Psoas muscle (tissue), 8 donors: ENCODE measurements around the gene SPARCL1. TPM values are rescaled to one million over a fixed set of nuclear protein-coding genes. Genes with fewer than 3 reads are reported as not detected.

Experiments
- ATAC-seq, 4 donors: fragments of 200-7000 bp; cut with Tn5 transposase; one replicate each; pipeline ENCODE4 v1.9.1; 2020; ENCODE audit warnings: moderate library complexity in 3 of 4, mild to moderate bottlenecking in 2 of 4
- DNase-seq, 2 donors: peaks; one replicate each; pipeline ENCODE4 v3.0.0-alpha.2; 2020
- H3K27ac ChIP-seq: fragments of 200-600 bp; one replicate; pipeline ENCODE4 v1.8.0; 2022
- H3K27me3 ChIP-seq, 3 donors: fragments of 200-600 bp in 1 of 3; one replicate each; pipeline versions ENCODE4 v1.6.1 to v1.8.0; 2013 to 2022; ENCODE audit warnings: low read length in 2 of 3, mild to moderate bottlenecking in 2 of 3, moderate library complexity in 1 of 3; ENCODE audit not compliant: insufficient read depth in 3 of 3
- H3K36me3 ChIP-seq, 2 donors: fragments of 200-600 bp in 1 of 2; one replicate each; pipeline versions ENCODE4 v1.6.1 to v1.8.0; 2013 to 2022; ENCODE audit warnings: low read depth in 1 of 2, mild to moderate bottlenecking in 1 of 2, moderate library complexity in 1 of 2; ENCODE audit not compliant: insufficient read depth in 1 of 2
- H3K4me1 ChIP-seq: fragments of 200-600 bp; one replicate; pipeline ENCODE4 v1.8.0; 2022
- H3K4me3 ChIP-seq: fragments of 200-600 bp; one replicate; pipeline ENCODE4 v1.8.0; 2022; ENCODE audit warnings: mild to moderate bottlenecking
- H3K9me3 ChIP-seq: fragments of 200-600 bp; one replicate; pipeline ENCODE4 v1.8.0; 2022
- WGBS, 3 donors: extraction: QIAGEN DNeasy Blood & Tissue Kit; methylation state at CpG; one replicate each; pipeline versions ENCODE4 v1.1.6 to v1.1.7; 2013; 5-methylcytosine and 5-hydroxymethylcytosine counted together
- intact Hi-C, 2 donors: fragments of 100-400 bp; cut with DNase I; formaldehyde crosslinking; loops; one replicate each; pipeline versions ENCODE4 v1.11.0 to v1.14.2; 2022
- polyA plus RNA-seq, 3 donors: library from polyadenylated mRNA; stranded (reverse); fragments of 200-250 nt; gene quantifications; one replicate each; pipeline ENCODE4 v1.2.3, GENCODE V29; 2013
- total RNA-seq, 4 donors: library from RNA; stranded (reverse); fragmentation: NEBNext Ultra II Directional in 2 of 4; extraction: Animal tissue kit (Norgen Biotek cat#: 25700) in 2 of 4; gene quantifications; one replicate each; pipeline versions ENCODE4 v1.2.1 to v1.2.4, GENCODE V29; 2021 to 2023
- TF ChIP-seq, protein P1 (sequence below): fragments of 200-600 bp; IDR thresholded peaks from one replicate; pipeline ENCODE4 v1.8.0; 2022; ENCODE audit warnings: antibody characterized with exemption
- donor health status: healthy with polysubstance abuse.
- donor health status: DM: no; HTN: no; CAD: no; lungs with moderate emphysema.
- donor health status: Bipolar disorder and iron deficiency.
- donor health status: healthy.
- donor health status: DM: yes; HTN: yes; CAD: no.
- donor health status: DM: no; HTN: no; CAD: no.
- donor health status: DM: no; HTN: no; CAD: no.
- donor health status: DM: yes; HTN: yes; CAD: no.

Gene SPARCL1
- total and polyA plus RNA-seq, 7 donors, result 117 to 267 (median 188) TPM

GRCh38 chr4:87502580-87503238 is 26.5 kb downstream of the SPARCL1 start:
- peak overlapping the region; percentile 46 for H3K27ac ChIP-seq
- ATAC-seq (no peak), DNase-seq (no peak)
- no peaks in the 10 kb centered on the region for H3K36me3 ChIP-seq
- no peak overlapping the region for H3K4me3 ChIP-seq
- H3K27me3 ChIP-seq, result no peaks in the 10 kb centered on the region
- H3K4me1 ChIP-seq, result no peaks in the 10 kb centered on the region
- TF ChIP-seq, protein P1, sequence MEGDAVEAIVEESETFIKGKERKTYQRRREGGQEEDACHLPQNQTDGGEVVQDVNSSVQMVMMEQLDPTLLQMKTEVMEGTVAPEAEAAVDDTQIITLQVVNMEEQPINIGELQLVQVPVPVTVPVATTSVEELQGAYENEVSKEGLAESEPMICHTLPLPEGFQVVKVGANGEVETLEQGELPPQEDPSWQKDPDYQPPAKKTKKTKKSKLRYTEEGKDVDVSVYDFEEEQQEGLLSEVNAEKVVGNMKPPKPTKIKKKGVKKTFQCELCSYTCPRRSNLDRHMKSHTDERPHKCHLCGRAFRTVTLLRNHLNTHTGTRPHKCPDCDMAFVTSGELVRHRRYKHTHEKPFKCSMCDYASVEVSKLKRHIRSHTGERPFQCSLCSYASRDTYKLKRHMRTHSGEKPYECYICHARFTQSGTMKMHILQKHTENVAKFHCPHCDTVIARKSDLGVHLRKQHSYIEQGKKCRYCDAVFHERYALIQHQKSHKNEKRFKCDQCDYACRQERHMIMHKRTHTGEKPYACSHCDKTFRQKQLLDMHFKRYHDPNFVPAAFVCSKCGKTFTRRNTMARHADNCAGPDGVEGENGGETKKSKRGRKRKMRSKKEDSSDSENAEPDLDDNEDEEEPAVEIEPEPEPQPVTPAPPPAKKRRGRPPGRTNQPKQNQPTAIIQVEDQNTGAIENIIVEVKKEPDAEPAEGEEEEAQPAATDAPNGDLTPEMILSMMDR, result no peak
- no peaks in the 10 kb centered on the region for H3K9me3 ChIP-seq
- intact Hi-C loops, result no loop called here

DNA sequence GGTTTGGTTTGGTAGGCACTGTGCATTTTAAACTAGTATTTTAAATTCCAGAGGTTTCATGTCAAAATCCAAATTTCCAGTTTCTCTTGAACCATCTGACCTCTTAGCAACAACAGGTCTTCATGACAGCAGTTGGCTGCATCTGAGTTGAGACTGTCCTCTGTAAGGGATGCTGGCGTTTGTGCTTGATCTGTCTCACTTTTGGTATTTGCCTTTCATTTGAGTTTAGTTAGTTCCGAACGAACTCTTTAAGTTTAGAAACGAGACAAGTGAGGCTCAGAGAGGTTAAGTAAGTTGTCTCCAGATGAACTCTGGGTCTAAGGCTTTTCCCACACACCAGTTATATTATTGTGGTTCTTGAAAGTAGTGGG is 29.1 kb downstream of the SPARCL1 start:
- H3K36me3 ChIP-seq, result peaks cover 0 to 4% of the 10 kb centered on the region in 2 donors
- intact Hi-C loops, result no loop called here
- H3K4me1 ChIP-seq, result no peaks in the 10 kb centered on the region
- no peaks in the 10 kb centered on the region for H3K9me3 ChIP-seq
- H3K27me3 ChIP-seq, result no peaks in the 10 kb centered on the region
- no peak overlapping the region for H3K27ac ChIP-seq
- no peak overlapping the region for H3K4me3 ChIP-seq
- ATAC-seq (no peak), DNase-seq (no peak)
- TF ChIP-seq, protein P1, result no peak
- WGBS, 3 donors, result 38 to 58% (median 57%) methylated on average over 4 of the region's 4 CpGs

- intact Hi-C loops, result no loop called here
- Histone ChIP-seq H3K36me3 (peaks cover 0 to 8% of the 10 kb centered on the region in 2 donors), H3K4me1 (no peaks in the 10 kb centered on the region), H3K27me3 (no peaks in the 10 kb centered on the region), H3K9me3 (no peaks in the 10 kb centered on the region), H3K4me3 (no peak overlapping the region), H3K27ac (no peak overlapping the region)
- DNase-seq (no peak), ATAC-seq (no peak)
- 49 to 66% (median 56%) methylated on average over 7 of the region's 7 CpGs for WGBS, 3 donors
- TF ChIP-seq, protein P1, result no peak
These were observed 29.6 kb downstream of the SPARCL1 start for GRCh38 chr4:87499403-87500091.

GRCh38 chr4:87498446-87498900 is 30.7 kb downstream of the SPARCL1 start:
- H3K36me3 ChIP-seq, result peaks cover 3 to 19% of the 10 kb centered on the region in 2 donors
- no peak overlapping the region for H3K4me3 ChIP-seq
- DNase-seq, result no peak
- H3K27me3 ChIP-seq, result no peaks in the 10 kb centered on the region
- no peaks in the 10 kb centered on the region for H3K4me1 ChIP-seq
- TF ChIP-seq, protein P1, result no peak
- 15 to 24% (median 17%) methylated on average over 5 of the region's 5 CpGs for WGBS, 3 donors
- H3K9me3 ChIP-seq, result no peaks in the 10 kb centered on the region
- intact Hi-C loops, result no loop called here
- ATAC-seq, result peak in 1 of 4 donors; percentile 13
- peak overlapping the region; percentile 39 for H3K27ac ChIP-seq
